ENCODE measurements around the gene FGD5.

FGD5 gene

GRCh38 chr3:14861446-14862302 is 42.9 kb downstream of the FGD5 start:
- TF ChIP-seq REST (IDR thresholded peaks at IDR 0.05; ENCODE audit: insufficient read depth in 1 of 2, low read depth in 2 of 2, low read length in 2 of 2) = no peak
- no peak for TF ChIP-seq TAF1 (IDR thresholded peaks at IDR 0.05; ENCODE audit: borderline replicate concordance, insufficient read depth, low read length)
- TF ChIP-seq SIN3A (IDR thresholded peaks at IDR 0.05; ENCODE audit: borderline replicate concordance, insufficient read depth, low read length) = no peak
- no peak for TF ChIP-seq POLR2AphosphoS5 (IDR thresholded peaks at IDR 0.05; ENCODE audit: low read depth, low read length)
- TF ChIP-seq FOXP2 (optimal IDR thresholded peaks at IDR 0.05; ENCODE audit: borderline replicate concordance, extremely low read depth, extremely low read length, insufficient read depth) = no peak

- TF ChIP-seq POLR2AphosphoS5 (IDR thresholded peaks at IDR 0.05; ENCODE audit: low read depth, low read length) (no peak), SIN3A (IDR thresholded peaks at IDR 0.05; ENCODE audit: borderline replicate concordance, insufficient read depth, low read length) (no peak), FOXP2 (optimal IDR thresholded peaks at IDR 0.05; ENCODE audit: borderline replicate concordance, extremely low read depth, extremely low read length, insufficient read depth) (no peak), REST (IDR thresholded peaks at IDR 0.05; ENCODE audit: insufficient read depth in 1 of 2, low read depth in 2 of 2, low read length in 2 of 2) (no peak), TAF1 (IDR thresholded peaks at IDR 0.05; ENCODE audit: borderline replicate concordance, insufficient read depth, low read length) (no peak)
Measured at GRCh38 chr3:14862303-14862660, 43.5 kb downstream of the FGD5 start.

GRCh38 chr3:14862661-14863230 is 44.0 kb downstream of the FGD5 start:
- TF ChIP-seq POLR2AphosphoS5 (IDR thresholded peaks at IDR 0.05; ENCODE audit: low read depth, low read length) = no peak
- no peak for TF ChIP-seq SIN3A (IDR thresholded peaks at IDR 0.05; ENCODE audit: borderline replicate concordance, insufficient read depth, low read length)
- no peak for TF ChIP-seq TAF1 (IDR thresholded peaks at IDR 0.05; ENCODE audit: borderline replicate concordance, insufficient read depth, low read length)
- TF ChIP-seq FOXP2 (optimal IDR thresholded peaks at IDR 0.05; ENCODE audit: borderline replicate concordance, extremely low read depth, extremely low read length, insufficient read depth) = no peak
- no peak for TF ChIP-seq REST (IDR thresholded peaks at IDR 0.05; ENCODE audit: insufficient read depth in 1 of 2, low read depth in 2 of 2, low read length in 2 of 2)

GRCh38 chr3:14863333-14864100 is 44.8 kb downstream of the FGD5 start:
- no peak for TF ChIP-seq SIN3A (IDR thresholded peaks at IDR 0.05; ENCODE audit: borderline replicate concordance, insufficient read depth, low read length)
- no peak for TF ChIP-seq TAF1 (IDR thresholded peaks at IDR 0.05; ENCODE audit: borderline replicate concordance, insufficient read depth, low read length)
- TF ChIP-seq FOXP2 (optimal IDR thresholded peaks at IDR 0.05; ENCODE audit: borderline replicate concordance, extremely low read depth, extremely low read length, insufficient read depth) = no peak
- no peak for TF ChIP-seq POLR2AphosphoS5 (IDR thresholded peaks at IDR 0.05; ENCODE audit: low read depth, low read length)
- no peak for TF ChIP-seq REST (IDR thresholded peaks at IDR 0.05; ENCODE audit: insufficient read depth in 1 of 2, low read depth in 2 of 2, low read length in 2 of 2)

Data from PFSK-1 (cell line).